NB4 (cell line): Measurements from ENCODE around the gene SPARCL1.

Source experiments
- TF ChIP-seq, protein P1 (sequence below): IDR thresholded peaks from one replicate; pipeline ENCODE4 v1.5.1; 2012; ENCODE audit warnings: low read depth, low read length
- TF ChIP-seq, protein P2 (sequence below): IDR thresholded peaks from 2 replicates; pipeline ENCODE4 v1.6.1; 2011; ENCODE audit warnings: low read depth, low read length

DNA sequence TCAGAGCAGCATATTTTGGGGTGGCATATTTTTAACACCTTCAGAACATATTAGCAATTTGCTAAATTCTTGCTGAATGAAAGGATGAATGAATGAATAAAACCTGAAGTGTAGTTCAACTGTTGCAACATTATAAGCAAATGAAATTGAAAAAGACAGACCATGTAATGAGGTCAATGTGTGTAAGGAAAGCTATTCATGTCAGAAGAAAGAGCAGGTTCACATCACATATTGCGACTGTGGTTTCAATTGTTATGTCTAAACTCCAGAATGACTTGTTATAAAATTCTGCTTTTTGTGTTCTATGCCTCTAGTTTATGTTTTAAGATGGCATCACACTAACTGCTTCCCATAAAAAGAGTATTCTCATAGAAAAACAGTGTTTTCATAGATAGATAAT, 46.2 kb upstream of the SPARCL1 start:
- TF ChIP-seq, protein P1, sequence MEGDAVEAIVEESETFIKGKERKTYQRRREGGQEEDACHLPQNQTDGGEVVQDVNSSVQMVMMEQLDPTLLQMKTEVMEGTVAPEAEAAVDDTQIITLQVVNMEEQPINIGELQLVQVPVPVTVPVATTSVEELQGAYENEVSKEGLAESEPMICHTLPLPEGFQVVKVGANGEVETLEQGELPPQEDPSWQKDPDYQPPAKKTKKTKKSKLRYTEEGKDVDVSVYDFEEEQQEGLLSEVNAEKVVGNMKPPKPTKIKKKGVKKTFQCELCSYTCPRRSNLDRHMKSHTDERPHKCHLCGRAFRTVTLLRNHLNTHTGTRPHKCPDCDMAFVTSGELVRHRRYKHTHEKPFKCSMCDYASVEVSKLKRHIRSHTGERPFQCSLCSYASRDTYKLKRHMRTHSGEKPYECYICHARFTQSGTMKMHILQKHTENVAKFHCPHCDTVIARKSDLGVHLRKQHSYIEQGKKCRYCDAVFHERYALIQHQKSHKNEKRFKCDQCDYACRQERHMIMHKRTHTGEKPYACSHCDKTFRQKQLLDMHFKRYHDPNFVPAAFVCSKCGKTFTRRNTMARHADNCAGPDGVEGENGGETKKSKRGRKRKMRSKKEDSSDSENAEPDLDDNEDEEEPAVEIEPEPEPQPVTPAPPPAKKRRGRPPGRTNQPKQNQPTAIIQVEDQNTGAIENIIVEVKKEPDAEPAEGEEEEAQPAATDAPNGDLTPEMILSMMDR, result no peak
- TF ChIP-seq, protein P2, sequence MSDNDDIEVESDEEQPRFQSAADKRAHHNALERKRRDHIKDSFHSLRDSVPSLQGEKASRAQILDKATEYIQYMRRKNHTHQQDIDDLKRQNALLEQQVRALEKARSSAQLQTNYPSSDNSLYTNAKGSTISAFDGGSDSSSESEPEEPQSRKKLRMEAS, result no peak
